Stomach (tissue), 4 donors: ENCODE measurements around the gene TPD52L1.

Experiments used
- CTCF ChIP-seq, 7 experiments: fragments of 450-650 bp in 4 of 7; fragments of 200-600 bp in 3 of 7; sonication (generic) in 3 of 7; IDR thresholded peaks; one replicate each; pipeline ENCODE4 v1.5.1; 2016 to 2019; ENCODE audit warnings: antibody characterized with exemption in 7 of 7, control low read depth in 2 of 7, mild to moderate bottlenecking in 1 of 7
- EP300 ChIP-seq: sonication (generic); formaldehyde crosslinking; IDR thresholded peaks from one replicate; pipeline ENCODE4 v1.6.1; 2017; ENCODE audit warnings: antibody characterized with exemption
- POLR2A ChIP-seq, 4 donors: fragments of 450-650 bp; IDR thresholded peaks; one replicate each; pipeline ENCODE4 v1.6.1; 2016; ENCODE audit warnings: antibody characterized with exemption in 4 of 4, control low read depth in 2 of 4, mild to moderate bottlenecking in 1 of 4, moderate library complexity in 1 of 4
- POLR2AphosphoS5 ChIP-seq, 3 donors: sonication (generic); formaldehyde crosslinking; IDR thresholded peaks; one replicate each; pipeline ENCODE4 v1.6.1; 2016; ENCODE audit warnings: antibody characterized with exemption in 3 of 3

- TF ChIP-seq CTCF (IDR thresholded peaks at IDR 0.05) (no peak), POLR2A (IDR thresholded peaks at IDR 0.05) (no peak), POLR2AphosphoS5 (IDR thresholded peaks at IDR 0.05) (no peak), EP300 (no peak)
Measured at GRCh38 chr6:125104425-125104824, 49.1 kb upstream of the TPD52L1 start.
